Occipital lobe (tissue), 3 donors: ENCODE measurements around the gene WTAP. TPM values are rescaled to one million over a fixed set of nuclear protein-coding genes. Genes with fewer than 3 reads are reported as not detected.

ENCODE experiments used
- DNase-seq: peaks from one replicate; lab custom pipeline; 2025; lab: John Stamatoyannopoulos, UW
- small RNA-seq: library from RNA; depleted of rRNA; stranded (forward); fragments of <200 nt; gene quantifications from one replicate; pipeline ENCODE3, GENCODE V24; 2014
- total RNA-seq: library from RNA; depleted of rRNA; stranded (reverse); fragments of >200 nt; gene quantifications from one replicate; pipeline ENCODE4 v1.2.3, GENCODE V29; 2014

The WTAP gene
- total RNA-seq, 1 donor from 2014 or later, result 147 TPM

DNA sequence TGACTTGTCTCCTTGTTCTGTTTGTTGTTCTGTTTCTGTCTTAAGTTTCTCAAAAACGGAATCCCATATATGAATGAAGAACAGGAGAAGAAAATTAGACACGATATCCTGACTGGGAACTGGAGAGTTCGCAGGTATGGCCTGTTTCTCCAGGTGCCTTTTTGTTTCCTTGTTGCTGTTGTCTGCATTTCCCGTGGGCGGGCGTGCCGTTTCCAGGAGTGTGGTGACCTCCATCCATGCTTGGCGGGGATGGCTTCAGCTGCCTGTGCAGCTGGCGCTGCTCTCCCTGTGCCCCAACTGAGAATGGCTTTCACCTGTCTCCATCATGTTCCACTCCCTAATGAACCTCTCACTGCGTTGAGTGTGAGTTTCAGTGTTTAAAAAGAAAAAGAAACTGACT lies 77.2 kb downstream of the WTAP start:
- DNase-seq, result no peak

DNA sequence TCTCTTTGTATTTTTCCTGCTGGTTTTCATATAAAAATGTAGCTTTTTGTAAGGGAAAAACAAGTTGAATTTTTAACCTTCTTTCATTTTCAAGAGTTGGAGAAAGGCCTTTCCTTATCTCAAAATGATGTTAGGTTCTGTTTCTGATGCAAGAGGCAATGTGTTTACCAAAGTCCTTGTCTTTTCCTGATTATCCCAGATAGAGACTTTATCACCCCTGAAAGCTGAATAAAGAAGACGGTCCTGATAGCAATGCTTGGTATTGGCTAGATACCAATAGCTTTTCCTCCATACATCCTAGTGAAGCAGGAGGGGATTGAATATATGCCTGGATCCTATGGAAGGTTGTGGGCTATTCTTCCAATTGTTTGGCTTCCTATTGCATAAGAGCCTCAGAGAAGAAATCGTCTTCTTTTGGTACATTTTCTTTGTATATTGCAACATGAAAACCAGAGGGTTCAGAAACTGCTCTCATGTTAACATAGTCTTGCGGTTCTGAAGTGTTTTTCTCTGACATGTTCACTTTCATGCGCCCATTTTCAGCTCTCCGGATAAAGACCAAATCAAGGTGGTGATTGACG lies 78.2 kb downstream of the WTAP start:
- DNase-seq, result no peak

Small RNAs within 50 kb of the gene (small RNA-seq; reads per million reads assigned to genes)
- gene RNU4ATAC18P (not detected), gene SNORA20 (50.8 reads per million, percentile 95 among the genes with 10 or more reads in this experiment), gene SNORA29 (not detected)

Other genes with a start within 250 kb of the WTAP start
- gene SOD2, start 34.3 kb upstream of the WTAP start, total RNA-seq, result 75.2 TPM
- 69.9 TPM for gene ACAT2, start 34.5 kb downstream of the WTAP start, total RNA-seq
- gene TCP1, start 62.1 kb downstream of the WTAP start, total RNA-seq, result 336 TPM
- gene MRPL18, start 63.0 kb downstream of the WTAP start, total RNA-seq, result 44.5 TPM
- not detected for gene PNLDC1, start 72.8 kb downstream of the WTAP start, total RNA-seq
- gene MAS1, start 163.5 kb downstream of the WTAP start, total RNA-seq, result not detected
- gene IGF2R, start 241.6 kb downstream of the WTAP start, total RNA-seq, result 36.7 TPM